ENCODE data around the gene NXPE4. TPM values are rescaled to one million over a fixed set of nuclear protein-coding genes. Genes with fewer than 3 reads are reported as not detected.

The NXPE4 gene
- total and polyA plus RNA-seq, 2 donors (not counting 3 experiments of a cell fraction or from before 2014, with no cell fraction given) = not detected

- Histone ChIP-seq H3K79me2 (ENCODE audit: control insufficient read depth, insufficient read depth, low read length) (no peaks in the 10 kb centered on the region), H3K9me3 (replicated peaks; ENCODE audit: control insufficient read depth, insufficient read depth, low read length) (no peaks in the 10 kb centered on the region), H3K4me2 (ENCODE audit: insufficient read depth, low read length) (no peak overlapping the region), H2AFZ (ENCODE audit: low read depth, low read length) (no peak overlapping the region), H4K20me1 (replicated peaks; ENCODE audit: control insufficient read depth, extremely low read depth, insufficient read depth, low read length) (no peaks in the 10 kb centered on the region), H3K36me3 (ENCODE audit: control insufficient read depth in 2 of 2, extremely low read depth in 1 of 2, insufficient read depth in 2 of 2, low read length in 2 of 2) (no peaks in the 10 kb centered on the region), H3K4me1 (ENCODE audit: control insufficient read depth, extremely low read depth, insufficient read depth, low read length) (no peaks in the 10 kb centered on the region), H3K4me3 (replicated peaks in 1 of 3; ENCODE audit: insufficient read depth in 1 of 3, low read depth in 1 of 3, low read length in 3 of 3) (no peak overlapping the region), H3K9ac (replicated peaks; ENCODE audit: extremely low read depth, insufficient read depth, low read length) (no peak overlapping the region), H3K9me1 (replicated peaks; ENCODE audit: control insufficient read depth, extremely low read depth, insufficient read depth, low read length) (no peaks in the 10 kb centered on the region), H3K27me3 (ENCODE audit: control insufficient read depth in 2 of 2, insufficient read depth in 2 of 2, low read length in 2 of 2) (no peaks in the 10 kb centered on the region), H3K27ac (ENCODE audit: insufficient read depth, low read depth, low read length) (no peak overlapping the region)
- DNase-seq (ENCODE audit: low read depth, low spot score) (no peak), FAIRE-seq (no peak)
- no peak for TF ChIP-seq FOS (IDR thresholded peaks at IDR 0.05; ENCODE audit: borderline replicate concordance, insufficient read depth, low read length)
- no peak for TF ChIP-seq MYC (IDR thresholded peaks at IDR 0.05; ENCODE audit: low read depth, low read length)
- no peak for TF ChIP-seq POLR2A (IDR thresholded peaks at IDR 0.05; ENCODE audit: low read depth, low read length)
- no peak for TF ChIP-seq POLR2AphosphoS5 (IDR thresholded peaks at IDR 0.05; ENCODE audit: insufficient read depth, low read depth, low read length)
- TF ChIP-seq CTCF (IDR thresholded peaks at IDR 0.05; ENCODE audit: extremely low read depth in 1 of 2, insufficient read depth in 1 of 2, low read depth in 1 of 2, low read length in 2 of 2) = no peak
- TF ChIP-seq JUN (IDR thresholded peaks at IDR 0.05; ENCODE audit: borderline replicate concordance, insufficient read depth, insufficient read length, low read depth) = no peak
- TF ChIP-seq GATA2 (IDR thresholded peaks at IDR 0.05; ENCODE audit: insufficient read depth, insufficient read length, low read depth, low read length) = no peak
- TF ChIP-seq EZH2 (IDR thresholded peaks at IDR 0.05; ENCODE audit: borderline replicate concordance, low read depth, low read length, severe bottlenecking) = no peak
- TF ChIP-seq MAX (IDR thresholded peaks at IDR 0.05; ENCODE audit: insufficient read depth, insufficient read length) = no peak
- dilution Hi-C loops (cut with MboI; ENCODE audit: extremely low pct_ligation_motif_present, low sequenced_read_pairs) (no loop called here), intact Hi-C loops (cut with micrococcal nuclease) (no loop called here)
- POLR2A ChIA-PET = no interaction called here
- BruUV-seq (replicated peaks) = no TSS peak
- CTCF ChIA-PET = no interaction called here
These were observed 15.0 kb upstream of the NXPE4 start for GRCh38 chr11:114610550-114610949.
